GM12878 (cell line): ENCODE results near the gene CLASP1. TPM values are rescaled to one million over a fixed set of nuclear protein-coding genes. Genes with fewer than 3 reads are reported as not detected.

ENCODE experiments used
- ATAC-seq: fragments of 200-7000 bp; cut with Tn5 transposase; 3 replicates; pipeline ENCODE4 v1.9.1; 2020; ENCODE audit warnings: mild to moderate bottlenecking, moderate library complexity
- BruUV-seq: library from RNA; stranded (reverse); fragments of 400-500 nt; replicated peaks from 2 replicates; lab custom pipeline; 2021; lab: Mats Ljungman, UMichigan
- CTCF ChIA-PET: fragments of 300-600 bp; sonication (Branson Sonifier 250); formaldehyde crosslinking; extraction: SDS; loops from one replicate; lab custom pipeline; 2021; ENCODE audit warnings: inconsistent platforms; lab: Yijun Ruan, JAX
- POLR2A ChIA-PET: fragments of 350-600 bp; formaldehyde crosslinking; extraction: SDS; loops from one replicate; lab custom pipeline; 2021; ENCODE audit warnings: inconsistent platforms; lab: Charles Lee
- RAD21 ChIA-PET: fragments of 300-600 bp; sonication (Branson Sonifier 250); formaldehyde crosslinking; loops from one replicate; lab custom pipeline; 2023; ENCODE audit warnings: antibody characterized with exemption; ENCODE audit not compliant: unreplicated experiment; lab: Charles Lee
- SMC1A ChIA-PET: fragments of 300-600 bp; sonication (Branson Sonifier 250); formaldehyde crosslinking; loops from one replicate; lab custom pipeline; 2023; ENCODE audit not compliant: unreplicated experiment, uncharacterized antibody; lab: Charles Lee
- DNase-seq: peaks from one replicate; pipeline ENCODE4 v3.0.0-alpha.2; 2011; ENCODE audit warnings: low read depth, low spot score
- FAIRE-seq: peaks from 3 replicates; lab custom pipeline; 2011; peaks lifted over from hg19 to GRCh38; lab: Jason Lieb, UNC
- H2AFZ ChIP-seq: 2 replicates; pipeline ENCODE4 v1.6.0; 2011; ENCODE audit warnings: low read depth, low read length, control low read depth; ENCODE audit not compliant: control insufficient read depth
- H3K27ac ChIP-seq: 2 replicates; pipeline ENCODE4 v1.5.1; 2011; ENCODE audit warnings: control low read depth; ENCODE audit not compliant: control insufficient read depth, insufficient read depth
- H3K27me3 ChIP-seq, 2 experiments: replicated peaks in 1 of 2; 2 replicates each; pipeline versions ENCODE4 v1.6.0 to v1.6.1; 2011; ENCODE audit warnings: low read length in 1 of 2; ENCODE audit not compliant: control insufficient read depth in 2 of 2, insufficient read depth in 2 of 2
- H3K36me3 ChIP-seq, 2 experiments: 2 replicates each; pipeline ENCODE4 v1.5.1; 2011; ENCODE audit warnings: low read length in 1 of 2; ENCODE audit not compliant: control insufficient read depth in 2 of 2, insufficient read depth in 2 of 2
- H3K4me1 ChIP-seq: 2 replicates; pipeline ENCODE4 v1.6.1; 2011; ENCODE audit warnings: mild to moderate bottlenecking, low read length, moderate library complexity, mixed read lengths; ENCODE audit not compliant: control insufficient read depth, insufficient read depth
- H3K4me2 ChIP-seq: 2 replicates; pipeline ENCODE4 v1.6.0; 2011; ENCODE audit warnings: control low read depth; ENCODE audit not compliant: control insufficient read depth, insufficient read depth
- H3K4me3 ChIP-seq: fragments of 200-600 bp; sonication (generic); 2 replicates; pipeline ENCODE4 v1.5.1; 2016
- H3K79me2 ChIP-seq: 2 replicates; pipeline ENCODE4 v1.6.0; 2011; ENCODE audit warnings: low read length; ENCODE audit not compliant: control insufficient read depth, insufficient read depth
- H3K9ac ChIP-seq: 2 replicates; pipeline ENCODE4 v1.8.0; 2011; ENCODE audit warnings: low read length, control low read depth, mixed read lengths; ENCODE audit not compliant: control insufficient read depth, insufficient read depth
- H3K9me3 ChIP-seq: replicated peaks from 3 replicates; pipeline ENCODE4 v1.5.1; 2011; ENCODE audit warnings: mild to moderate bottlenecking, low read length; ENCODE audit not compliant: control insufficient read depth, insufficient read depth
- H4K20me1 ChIP-seq: 2 replicates; pipeline ENCODE4 v1.6.0; 2011; ENCODE audit not compliant: control insufficient read depth, insufficient read depth
- CHD1 ChIP-seq: IDR thresholded peaks from 2 replicates; pipeline ENCODE4 v1.6.1; 2012; ENCODE audit warnings: low read depth, low read length, improper control_type of control experiment
- NBN ChIP-seq: fragments of 450-650 bp; IDR thresholded peaks from 2 replicates; pipeline ENCODE4 v1.6.1; 2016
- NR2F1 ChIP-seq: fragments of 450-650 bp; conservative IDR thresholded peaks from 2 replicates; pipeline ENCODE4 v1.6.1; 2017; ENCODE audit warnings: mild to moderate bottlenecking
- PAX5 ChIP-seq: IDR thresholded peaks from 2 replicates; pipeline ENCODE4 v1.6.1; 2011; ENCODE audit warnings: low read depth, low read length, borderline replicate concordance
- RB1 ChIP-seq: fragments of 450-650 bp; formaldehyde crosslinking; IDR thresholded peaks from 2 replicates; pipeline ENCODE4 v1.6.1; 2017; ENCODE audit warnings: mild to moderate bottlenecking, borderline replicate concordance
- WGBS: methylation state at CpG from one replicate; pipeline ENCODE4 v1.1.6; 2016; ENCODE audit warnings: low lambda C conversion rate; ENCODE audit not compliant: insufficient replicate concordance, insufficient coverage; ENCODE audit errors: missing lambda C conversion rate; 5-methylcytosine and 5-hydroxymethylcytosine counted together
- in situ Hi-C: fragments of 300-500 bp; cut with MboI; formaldehyde crosslinking; loops from 9 replicates; pipeline ENCODE4 v1.14.3; 2018; ENCODE audit warnings: mixed read lengths
- intact Hi-C: fragments of 100-400 bp; cut with micrococcal nuclease; formaldehyde crosslinking; loops from one replicate; pipeline ENCODE4 v1.14.2; 2022; ENCODE audit not compliant: unreplicated experiment
- polyA plus RNA-seq, 11 experiments: library from polyadenylated mRNA; depleted of rRNA in 4 of 11; unstranded in 6 of 11; stranded (reverse) in 5 of 11; fragments of >200 nt; fragmentation: Nextera tagmentation in 4 of 11; fragmentation: Illumina TruSeq in 1 of 11; extraction: Ambion mirVana in 4 of 11; extraction: Trizol in 1 of 11; gene quantifications; 1 replicate in 1 of 11; 2 replicates in 10 of 11; pipeline versions ENCODE4 v1.2.1 to v1.2.3, GENCODE V29; 2011 to 2016; ENCODE audit warnings: inconsistent platforms in 2 of 11, missing spikeins in 2 of 11, low read depth in 1 of 11
- total RNA-seq, 4 experiments: library from RNA; depleted of rRNA in 3 of 4; stranded (reverse); fragments of >200 nt in 3 of 4; fragmentation: Illumina TruSeq in 1 of 4; extraction: Trizol in 1 of 4; gene quantifications; 2 replicates each; pipeline versions ENCODE4 v1.2.1 to v1.2.3, GENCODE V29; 2013 to 2021
- TF ChIP-seq, protein P1 (sequence below): IDR thresholded peaks from 2 replicates; pipeline ENCODE4 v1.6.1; 2011; ENCODE audit warnings: borderline replicate concordance, low read depth, mild to moderate bottlenecking, moderate library complexity, mixed read lengths, low read length; ENCODE audit not compliant: insufficient read depth; ENCODE audit errors: extremely low read length
- TF ChIP-seq, protein P2 (sequence below): fragments of 450-650 bp; IDR thresholded peaks from 2 replicates; pipeline ENCODE4 v1.6.1; 2016; ENCODE audit warnings: mild to moderate bottlenecking
- TF ChIP-seq, protein P3 (sequence below): fragments of 450-650 bp; IDR thresholded peaks from 2 replicates; pipeline ENCODE4 v1.6.1; 2017; ENCODE audit warnings: mild to moderate bottlenecking, moderate library complexity

The CLASP1 gene
- total and polyA plus RNA-seq, 10 of the 15 experiments (the other 5 are each of a cell fraction or from before 2014, with no cell fraction given) = 1.4 to 62.4 (median 32.9) TPM

DNA sequence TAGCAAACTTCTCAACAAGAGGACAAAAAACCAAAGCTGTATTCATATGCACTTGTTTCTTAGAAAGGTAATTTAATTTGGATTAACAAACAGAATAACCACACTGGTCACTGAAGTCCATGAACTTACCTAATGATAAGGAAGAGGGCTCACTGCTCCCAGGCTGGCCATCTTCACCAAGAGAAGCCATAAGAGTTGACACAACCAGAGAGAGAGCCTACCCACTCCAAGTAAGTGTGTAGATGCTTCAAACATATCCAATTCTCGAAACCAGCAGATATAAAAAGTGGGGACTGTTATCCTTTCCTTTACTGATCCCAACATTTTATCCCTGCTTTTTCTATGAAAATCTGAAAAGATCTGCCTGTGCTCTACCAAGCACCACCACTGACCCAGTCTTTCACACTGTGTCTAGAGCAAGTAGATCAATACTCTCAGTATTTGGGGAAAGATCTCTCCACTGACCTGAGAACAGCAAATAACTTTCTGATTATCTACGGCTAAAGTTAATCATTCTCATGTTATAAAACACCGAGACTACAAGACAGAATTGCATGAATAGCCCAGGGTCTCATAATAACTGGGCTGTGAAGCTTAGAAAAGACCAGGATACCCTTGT, 230.1 kb downstream of the CLASP1 start:
- ChIA-PET POLR2A (no interaction called here), SMC1A (interaction anchor here (0.8 kb wide), 1 partner anchor 13 kb away, joined by 3 read pairs; no protein-coding TSS in a partner anchor), CTCF (interaction anchor here (1.1 kb wide), 1 partner anchor 15 kb away, joined by 4 read pairs; no protein-coding TSS in a partner anchor), RAD21 (no interaction called here)
- H3K79me2 ChIP-seq = no peaks in the 10 kb centered on the region
- H3K27me3 ChIP-seq = no peaks in the 10 kb centered on the region
- no TSS peak for BruUV-seq
- in situ Hi-C loops = no loop called here
- DNase-seq (no peak), FAIRE-seq (no peak), ATAC-seq (no peak)
- H3K27ac ChIP-seq = no peak overlapping the region
- H3K36me3 ChIP-seq = peaks cover 4 to 24% of the 10 kb centered on the region in 2 experiments; a peak in 2 of 4 replicates
- no peak for TF ChIP-seq PAX5
- TF ChIP-seq, protein P1, sequence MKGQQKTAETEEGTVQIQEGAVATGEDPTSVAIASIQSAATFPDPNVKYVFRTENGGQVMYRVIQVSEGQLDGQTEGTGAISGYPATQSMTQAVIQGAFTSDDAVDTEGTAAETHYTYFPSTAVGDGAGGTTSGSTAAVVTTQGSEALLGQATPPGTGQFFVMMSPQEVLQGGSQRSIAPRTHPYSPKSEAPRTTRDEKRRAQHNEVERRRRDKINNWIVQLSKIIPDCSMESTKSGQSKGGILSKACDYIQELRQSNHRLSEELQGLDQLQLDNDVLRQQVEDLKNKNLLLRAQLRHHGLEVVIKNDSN = no peak
- TF ChIP-seq NBN = no peak
- TF ChIP-seq NR2F1 = no peak
- TF ChIP-seq CHD1 = no peak
- TF ChIP-seq, protein P2, sequence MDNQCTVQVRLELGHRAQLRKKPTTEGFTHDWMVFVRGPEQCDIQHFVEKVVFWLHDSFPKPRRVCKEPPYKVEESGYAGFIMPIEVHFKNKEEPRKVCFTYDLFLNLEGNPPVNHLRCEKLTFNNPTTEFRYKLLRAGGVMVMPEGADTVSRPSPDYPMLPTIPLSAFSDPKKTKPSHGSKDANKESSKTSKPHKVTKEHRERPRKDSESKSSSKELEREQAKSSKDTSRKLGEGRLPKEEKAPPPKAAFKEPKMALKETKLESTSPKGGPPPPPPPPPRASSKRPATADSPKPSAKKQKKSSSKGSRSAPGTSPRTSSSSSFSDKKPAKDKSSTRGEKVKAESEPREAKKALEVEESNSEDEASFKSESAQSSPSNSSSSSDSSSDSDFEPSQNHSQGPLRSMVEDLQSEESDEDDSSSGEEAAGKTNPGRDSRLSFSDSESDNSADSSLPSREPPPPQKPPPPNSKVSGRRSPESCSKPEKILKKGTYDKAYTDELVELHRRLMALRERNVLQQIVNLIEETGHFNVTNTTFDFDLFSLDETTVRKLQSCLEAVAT = no peak
- TF ChIP-seq, protein P3, sequence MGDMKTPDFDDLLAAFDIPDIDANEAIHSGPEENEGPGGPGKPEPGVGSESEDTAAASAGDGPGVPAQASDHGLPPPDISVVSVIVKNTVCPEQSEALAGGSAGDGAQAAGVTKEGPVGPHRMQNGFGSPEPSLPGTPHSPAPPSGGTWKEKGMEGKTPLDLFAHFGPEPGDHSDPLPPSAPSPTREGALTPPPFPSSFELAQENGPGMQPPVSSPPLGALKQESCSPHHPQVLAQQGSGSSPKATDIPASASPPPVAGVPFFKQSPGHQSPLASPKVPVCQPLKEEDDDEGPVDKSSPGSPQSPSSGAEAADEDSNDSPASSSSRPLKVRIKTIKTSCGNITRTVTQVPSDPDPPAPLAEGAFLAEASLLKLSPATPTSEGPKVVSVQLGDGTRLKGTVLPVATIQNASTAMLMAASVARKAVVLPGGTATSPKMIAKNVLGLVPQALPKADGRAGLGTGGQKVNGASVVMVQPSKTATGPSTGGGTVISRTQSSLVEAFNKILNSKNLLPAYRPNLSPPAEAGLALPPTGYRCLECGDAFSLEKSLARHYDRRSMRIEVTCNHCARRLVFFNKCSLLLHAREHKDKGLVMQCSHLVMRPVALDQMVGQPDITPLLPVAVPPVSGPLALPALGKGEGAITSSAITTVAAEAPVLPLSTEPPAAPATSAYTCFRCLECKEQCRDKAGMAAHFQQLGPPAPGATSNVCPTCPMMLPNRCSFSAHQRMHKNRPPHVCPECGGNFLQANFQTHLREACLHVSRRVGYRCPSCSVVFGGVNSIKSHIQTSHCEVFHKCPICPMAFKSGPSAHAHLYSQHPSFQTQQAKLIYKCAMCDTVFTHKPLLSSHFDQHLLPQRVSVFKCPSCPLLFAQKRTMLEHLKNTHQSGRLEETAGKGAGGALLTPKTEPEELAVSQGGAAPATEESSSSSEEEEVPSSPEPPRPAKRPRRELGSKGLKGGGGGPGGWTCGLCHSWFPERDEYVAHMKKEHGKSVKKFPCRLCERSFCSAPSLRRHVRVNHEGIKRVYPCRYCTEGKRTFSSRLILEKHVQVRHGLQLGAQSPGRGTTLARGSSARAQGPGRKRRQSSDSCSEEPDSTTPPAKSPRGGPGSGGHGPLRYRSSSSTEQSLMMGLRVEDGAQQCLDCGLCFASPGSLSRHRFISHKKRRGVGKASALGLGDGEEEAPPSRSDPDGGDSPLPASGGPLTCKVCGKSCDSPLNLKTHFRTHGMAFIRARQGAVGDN = no peak
- no peak for TF ChIP-seq RB1
- intact Hi-C loops = no loop called here
- no peak overlapping the region for H3K4me2 ChIP-seq
- H3K9ac ChIP-seq = no peak overlapping the region
- H3K9me3 ChIP-seq = no peaks in the 10 kb centered on the region
- no peaks in the 10 kb centered on the region for H4K20me1 ChIP-seq
- no peaks in the 10 kb centered on the region for H3K4me1 ChIP-seq
- WGBS = 98% methylated on average over 3 of the region's 3 CpGs
- H2AFZ ChIP-seq = no peak overlapping the region
- H3K4me3 ChIP-seq = no peak overlapping the region
